Measurements from ENCODE around the gene CSGALNACT2.

The CSGALNACT2 gene

DNA sequence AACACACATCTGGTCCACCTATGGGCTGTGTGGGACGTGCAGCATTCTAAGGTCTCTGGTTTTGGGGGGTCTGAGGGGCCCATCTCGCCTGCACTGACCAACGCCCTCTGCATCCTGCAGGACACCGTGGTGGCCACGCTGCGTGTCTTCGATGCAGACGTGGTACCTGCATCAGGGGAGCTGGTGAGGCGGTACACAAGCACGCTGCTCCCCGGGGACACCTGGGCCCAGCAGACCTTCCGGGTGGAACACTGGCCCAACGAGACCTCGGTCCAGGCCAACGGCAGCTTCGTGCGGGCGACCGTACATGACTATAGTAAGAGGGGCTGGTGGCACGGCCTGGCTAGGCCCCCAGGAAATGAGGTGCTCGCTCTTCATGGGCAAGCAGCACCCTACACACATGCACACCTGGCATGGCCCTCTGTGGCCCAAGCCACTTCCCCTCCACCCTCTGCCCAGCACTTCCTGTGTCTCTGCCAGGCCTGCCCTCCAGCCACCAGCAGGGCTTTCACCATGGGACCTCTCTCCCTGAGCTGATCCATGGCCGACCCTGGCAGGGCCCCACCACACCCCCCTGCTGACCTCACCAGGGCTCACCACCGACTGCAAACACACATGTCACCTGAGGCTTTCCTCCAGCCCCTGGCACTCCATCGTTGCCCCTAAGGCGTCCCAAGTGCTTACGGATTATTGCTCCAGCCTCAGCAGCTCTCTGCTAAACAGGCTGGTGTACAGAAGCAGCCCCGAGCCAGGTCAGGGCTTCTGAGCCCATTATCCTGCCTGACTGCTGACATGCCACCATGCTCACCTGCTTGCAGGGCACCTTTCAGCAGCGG, 31.8 kb upstream of the CSGALNACT2 start:
- no peak overlapping the region for H3K9ac ChIP-seq (ENCODE audit: low read depth, low read length)
- H3K9me3 ChIP-seq (ENCODE audit: control insufficient read depth, insufficient read depth, low read length), result no peaks in the 10 kb centered on the region
- H3K4me1 ChIP-seq (ENCODE audit: insufficient read depth, low read length), result peaks cover 9% of the 10 kb centered on the region; the same call in 1 of the 2 replicates
- no peaks in the 10 kb centered on the region for H3K36me3 ChIP-seq (ENCODE audit: insufficient read depth, low read length)

DNA sequence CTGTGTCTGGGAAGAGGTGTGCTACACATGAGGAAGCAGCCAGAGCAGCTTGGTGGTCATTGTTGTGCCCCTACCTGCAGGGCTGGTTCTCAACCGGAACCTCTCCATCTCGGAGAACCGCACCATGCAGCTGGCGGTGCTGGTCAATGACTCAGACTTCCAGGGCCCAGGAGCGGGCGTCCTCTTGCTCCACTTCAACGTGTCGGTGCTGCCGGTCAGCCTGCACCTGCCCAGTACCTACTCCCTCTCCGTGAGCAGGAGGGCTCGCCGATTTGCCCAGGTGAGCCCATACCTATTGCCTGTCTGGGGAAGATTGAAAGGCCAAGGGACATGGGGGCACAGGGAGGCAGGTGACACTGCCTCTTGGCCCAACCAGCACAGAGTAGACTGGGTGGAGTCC, 29.3 kb upstream of the CSGALNACT2 start:
- Histone ChIP-seq H3K36me3 (ENCODE audit: insufficient read depth, low read length) (no peaks in the 10 kb centered on the region), H3K4me1 (ENCODE audit: insufficient read depth, low read length) (peaks cover 9% of the 10 kb centered on the region; the same call in 1 of the 2 replicates), H3K9me3 (ENCODE audit: control insufficient read depth, insufficient read depth, low read length) (no peaks in the 10 kb centered on the region), H3K9ac (ENCODE audit: low read depth, low read length) (no peak overlapping the region)

DNA sequence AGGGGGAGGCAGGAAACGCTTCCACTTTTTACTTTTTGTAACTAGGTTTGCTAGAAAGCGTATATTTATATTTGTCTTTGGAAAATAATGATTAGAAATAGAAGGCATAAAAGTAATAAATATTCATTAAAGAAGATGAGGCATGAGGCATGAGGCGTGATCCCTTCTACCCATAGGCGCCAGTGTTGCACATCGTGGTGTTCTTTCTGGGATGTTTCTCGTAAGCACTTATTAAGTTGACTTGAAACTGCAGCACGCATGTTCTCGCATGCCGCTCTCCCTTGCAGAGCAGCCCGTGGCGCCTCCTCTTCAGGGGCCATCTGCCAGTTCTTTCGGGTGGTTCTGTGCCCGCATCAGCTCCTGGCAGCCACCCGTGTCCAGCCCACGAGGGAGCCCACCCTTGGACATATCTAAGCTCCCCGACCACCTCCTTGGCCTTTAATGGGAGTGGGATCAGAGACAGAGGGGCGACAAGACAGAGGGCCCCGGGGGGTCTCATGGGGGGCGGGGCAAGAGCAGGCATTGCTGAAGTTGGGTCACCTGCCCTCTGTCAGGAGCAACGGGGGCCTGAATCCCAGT, 28.5 kb upstream of the CSGALNACT2 start:
- no peak overlapping the region for H3K9ac ChIP-seq (ENCODE audit: low read depth, low read length)

DNA sequence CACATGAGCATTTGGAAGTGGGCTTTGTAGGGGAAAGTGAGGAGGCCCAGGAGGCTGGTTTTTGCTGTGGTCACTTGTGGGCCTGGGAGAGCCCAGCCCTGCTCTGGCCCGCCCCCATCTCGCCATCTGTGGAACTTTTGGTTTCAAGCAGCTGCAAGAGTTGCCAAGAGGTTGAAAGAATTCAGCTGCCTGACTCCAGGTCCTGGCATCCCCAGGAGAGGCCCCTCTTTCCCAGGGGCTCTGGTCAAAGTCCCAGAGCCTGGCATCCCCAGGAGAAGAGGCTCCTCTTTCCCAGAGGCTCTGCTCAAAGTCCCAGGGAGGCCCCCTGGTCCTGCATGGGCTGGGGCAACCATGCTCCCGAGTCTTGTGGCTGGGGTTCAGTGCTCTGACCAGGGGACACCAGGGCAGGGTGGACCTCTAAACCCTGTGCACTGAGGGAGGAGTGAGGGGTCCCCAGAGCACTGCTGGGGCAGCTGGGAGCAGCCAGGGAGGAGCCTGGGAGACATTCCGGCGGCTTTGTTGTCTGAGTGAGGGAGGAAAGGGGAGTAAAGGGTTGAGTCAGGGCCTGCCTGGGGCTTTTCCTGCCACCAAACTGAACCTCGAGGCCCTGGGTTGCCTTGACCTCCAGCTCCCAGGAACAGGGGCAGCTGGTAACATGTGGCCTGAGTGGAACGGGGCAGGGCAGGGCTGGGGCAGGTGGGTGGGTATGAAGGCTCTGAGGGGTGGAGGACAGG, 27.7 kb upstream of the CSGALNACT2 start:
- peaks cover 9% of the 10 kb centered on the region; the same call in 1 of the 2 replicates for H3K4me1 ChIP-seq (ENCODE audit: insufficient read depth, low read length)
- H3K9me3 ChIP-seq (ENCODE audit: control insufficient read depth, insufficient read depth, low read length), result no peaks in the 10 kb centered on the region
- H3K9ac ChIP-seq (ENCODE audit: low read depth, low read length), result no peak overlapping the region
- H3K36me3 ChIP-seq (ENCODE audit: insufficient read depth, low read length), result no peaks in the 10 kb centered on the region

More for the DNA sequence above, 28.5 kb upstream of the CSGALNACT2 start:
- Histone ChIP-seq H3K9me3 (ENCODE audit: control insufficient read depth, insufficient read depth, low read length) (no peaks in the 10 kb centered on the region), H3K36me3 (ENCODE audit: insufficient read depth, low read length) (no peaks in the 10 kb centered on the region), H3K4me1 (ENCODE audit: insufficient read depth, low read length) (peaks cover 9% of the 10 kb centered on the region; the same call in 1 of the 2 replicates)

DNA sequence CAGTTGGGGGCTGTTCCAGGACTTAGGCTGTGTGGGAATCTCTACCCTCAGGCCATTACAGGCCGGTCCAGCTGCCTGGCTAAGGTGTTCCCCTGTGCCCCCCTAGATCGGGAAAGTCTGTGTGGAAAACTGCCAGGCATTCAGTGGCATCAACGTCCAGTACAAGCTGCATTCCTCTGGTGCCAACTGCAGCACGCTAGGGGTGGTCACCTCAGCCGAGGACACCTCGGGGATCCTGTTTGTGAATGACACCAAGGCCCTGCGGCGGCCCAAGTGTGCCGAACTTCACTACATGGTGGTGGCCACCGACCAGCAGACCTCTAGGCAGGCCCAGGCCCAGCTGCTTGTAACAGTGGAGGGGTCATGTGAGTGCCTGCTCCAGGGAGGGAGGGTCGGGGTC, 27.1 kb upstream of the CSGALNACT2 start:
- peaks cover 9% of the 10 kb centered on the region; the same call in 1 of the 2 replicates for H3K4me1 ChIP-seq (ENCODE audit: insufficient read depth, low read length)
- H3K36me3 ChIP-seq (ENCODE audit: insufficient read depth, low read length), result no peaks in the 10 kb centered on the region

DNA sequence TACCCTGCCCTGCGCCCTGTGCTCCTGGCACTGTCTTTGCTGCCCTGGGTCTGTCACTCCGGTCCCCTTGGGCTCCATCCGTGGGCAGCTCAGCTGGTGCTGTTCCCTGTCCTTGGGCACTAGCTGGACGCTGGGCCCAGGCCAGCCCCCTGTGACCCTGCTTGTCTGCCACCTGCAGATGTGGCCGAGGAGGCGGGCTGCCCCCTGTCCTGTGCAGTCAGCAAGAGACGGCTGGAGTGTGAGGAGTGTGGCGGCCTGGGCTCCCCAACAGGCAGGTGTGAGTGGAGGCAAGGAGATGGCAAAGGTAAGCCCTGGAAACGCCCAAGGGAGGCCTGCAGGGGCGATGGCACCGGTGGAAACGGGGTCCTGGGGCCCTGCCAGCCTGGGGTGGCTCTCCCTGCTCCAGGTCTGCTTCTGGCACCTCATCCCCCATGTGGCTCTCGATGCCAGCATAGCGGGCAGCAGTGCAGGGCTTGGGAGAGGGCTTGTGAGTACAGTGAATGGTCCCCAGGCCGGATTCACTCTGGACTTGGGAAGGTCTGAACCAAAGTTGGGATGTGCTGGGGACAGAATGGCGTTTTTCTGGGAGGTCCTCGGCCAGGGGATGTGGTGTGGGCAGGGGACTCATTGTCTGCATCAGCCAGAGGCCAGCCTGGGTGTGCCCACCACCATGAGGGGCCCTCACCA, 26.2 kb upstream of the CSGALNACT2 start:
- Histone ChIP-seq H3K9ac (ENCODE audit: low read depth, low read length) (no peak overlapping the region), H3K9me3 (ENCODE audit: control insufficient read depth, insufficient read depth, low read length) (no peaks in the 10 kb centered on the region), H3K4me1 (ENCODE audit: insufficient read depth, low read length) (peaks cover 9% of the 10 kb centered on the region; the same call in 1 of the 2 replicates), H3K36me3 (ENCODE audit: insufficient read depth, low read length) (no peaks in the 10 kb centered on the region)

More for the DNA sequence above, 27.1 kb upstream of the CSGALNACT2 start:
- Histone ChIP-seq H3K9ac (ENCODE audit: low read depth, low read length) (no peak overlapping the region), H3K9me3 (ENCODE audit: control insufficient read depth, insufficient read depth, low read length) (no peaks in the 10 kb centered on the region)

DNA sequence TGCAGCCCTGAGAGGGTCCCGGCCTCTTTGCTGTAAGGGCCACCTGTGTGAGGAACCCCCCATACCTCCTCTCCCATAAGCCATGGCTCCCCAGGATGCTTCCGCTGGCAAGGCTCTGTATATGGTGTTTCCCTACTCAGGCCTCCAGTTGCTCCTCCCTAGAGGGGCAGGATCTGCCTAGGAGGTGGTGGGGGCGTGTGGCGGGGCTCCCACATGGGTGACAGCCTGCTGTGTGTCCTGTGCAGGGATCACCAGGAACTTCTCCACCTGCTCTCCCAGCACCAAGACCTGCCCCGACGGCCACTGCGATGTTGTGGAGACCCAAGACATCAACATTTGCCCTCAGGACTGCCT, 25.7 kb upstream of the CSGALNACT2 start:
- Histone ChIP-seq H3K4me1 (ENCODE audit: insufficient read depth, low read length) (peaks cover 9% of the 10 kb centered on the region; the same call in 1 of the 2 replicates), H3K9ac (ENCODE audit: low read depth, low read length) (no peak overlapping the region), H3K9me3 (ENCODE audit: control insufficient read depth, insufficient read depth, low read length) (no peaks in the 10 kb centered on the region), H3K36me3 (ENCODE audit: insufficient read depth, low read length) (no peaks in the 10 kb centered on the region)

DNA sequence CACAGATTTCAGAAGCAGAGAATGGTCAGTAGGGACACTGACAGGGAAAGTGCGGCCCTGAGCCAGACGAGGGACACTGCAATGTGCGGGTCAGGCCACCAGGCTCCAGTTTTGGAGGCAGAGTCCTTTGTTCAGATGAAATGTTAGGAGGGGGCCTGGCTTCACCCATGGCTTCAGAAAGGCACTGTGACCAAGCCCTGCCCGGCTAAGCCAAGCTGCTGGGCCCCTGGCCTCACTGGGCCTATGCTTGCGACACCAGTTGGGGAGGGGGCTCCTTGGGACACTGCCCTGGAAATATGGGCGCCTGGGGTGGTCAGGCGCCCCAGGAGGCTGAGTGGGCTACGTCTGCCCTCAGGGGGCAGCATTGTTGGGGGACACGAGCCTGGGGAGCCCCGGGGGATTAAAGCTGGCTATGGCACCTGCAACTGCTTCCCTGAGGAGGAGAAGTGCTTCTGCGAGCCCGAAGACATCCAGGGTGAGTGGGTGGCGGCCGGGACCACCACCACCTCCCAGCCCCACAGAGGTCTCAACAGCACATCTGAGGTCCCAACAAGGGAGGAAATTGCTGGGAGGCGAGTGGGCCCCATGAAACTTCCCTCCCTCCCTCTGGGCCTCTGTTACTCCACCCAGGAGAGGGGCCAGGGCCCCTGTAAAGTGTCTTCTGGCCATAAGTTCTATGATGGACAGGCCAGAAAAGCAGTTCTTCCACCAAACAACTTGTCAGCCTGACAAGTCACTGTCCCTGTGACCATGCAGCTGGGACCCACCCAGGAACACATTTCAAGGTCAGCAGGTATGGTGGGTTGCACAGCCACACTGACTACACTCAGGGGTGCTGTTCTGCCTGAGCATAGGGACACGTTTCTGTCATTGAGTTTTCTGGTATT, 24.8 kb upstream of the CSGALNACT2 start:
- H3K4me1 ChIP-seq (ENCODE audit: insufficient read depth, low read length), result peaks cover 9% of the 10 kb centered on the region; the same call in 1 of the 2 replicates
- H3K9ac ChIP-seq (ENCODE audit: low read depth, low read length), result no peak overlapping the region

DNA sequence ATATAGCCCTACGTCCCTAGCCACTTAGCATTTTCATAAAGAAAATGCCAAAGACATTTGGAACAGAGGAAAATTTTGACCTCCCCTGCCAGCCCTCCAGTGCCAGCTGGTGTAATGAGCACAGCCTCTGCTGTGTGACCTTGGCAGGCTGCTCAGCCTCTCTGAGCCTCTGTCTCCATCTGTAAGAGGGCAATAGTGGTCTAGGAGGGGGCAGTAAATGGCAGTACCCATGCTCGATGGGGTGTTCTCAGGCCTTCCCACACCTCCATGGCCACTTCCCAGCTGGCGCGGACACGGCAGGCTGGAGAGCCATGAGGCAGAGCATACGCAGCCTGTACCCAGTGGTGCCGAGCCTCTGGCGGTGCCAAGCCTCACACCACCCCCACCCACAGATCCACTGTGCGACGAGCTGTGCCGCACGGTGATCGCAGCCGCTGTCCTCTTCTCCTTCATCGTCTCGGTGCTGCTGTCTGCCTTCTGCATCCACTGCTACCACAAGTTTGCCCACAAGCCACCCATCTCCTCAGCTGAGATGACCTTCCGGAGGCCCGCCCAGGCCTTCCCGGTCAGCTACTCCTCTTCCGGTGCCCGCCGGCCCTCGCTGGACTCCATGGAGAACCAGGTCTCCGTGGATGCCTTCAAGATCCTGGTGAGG, 24.0 kb upstream of the CSGALNACT2 start:
- Histone ChIP-seq H3K4me1 (ENCODE audit: insufficient read depth, low read length) (peaks cover 9% of the 10 kb centered on the region; the same call in 1 of the 2 replicates), H3K9me3 (ENCODE audit: control insufficient read depth, insufficient read depth, low read length) (no peaks in the 10 kb centered on the region), H3K36me3 (ENCODE audit: insufficient read depth, low read length) (no peaks in the 10 kb centered on the region), H3K9ac (ENCODE audit: low read depth, low read length) (no peak overlapping the region)

More for the DNA sequence above, 24.8 kb upstream of the CSGALNACT2 start:
- H3K36me3 ChIP-seq (ENCODE audit: insufficient read depth, low read length), result no peaks in the 10 kb centered on the region
- no peaks in the 10 kb centered on the region for H3K9me3 ChIP-seq (ENCODE audit: control insufficient read depth, insufficient read depth, low read length)

DNA sequence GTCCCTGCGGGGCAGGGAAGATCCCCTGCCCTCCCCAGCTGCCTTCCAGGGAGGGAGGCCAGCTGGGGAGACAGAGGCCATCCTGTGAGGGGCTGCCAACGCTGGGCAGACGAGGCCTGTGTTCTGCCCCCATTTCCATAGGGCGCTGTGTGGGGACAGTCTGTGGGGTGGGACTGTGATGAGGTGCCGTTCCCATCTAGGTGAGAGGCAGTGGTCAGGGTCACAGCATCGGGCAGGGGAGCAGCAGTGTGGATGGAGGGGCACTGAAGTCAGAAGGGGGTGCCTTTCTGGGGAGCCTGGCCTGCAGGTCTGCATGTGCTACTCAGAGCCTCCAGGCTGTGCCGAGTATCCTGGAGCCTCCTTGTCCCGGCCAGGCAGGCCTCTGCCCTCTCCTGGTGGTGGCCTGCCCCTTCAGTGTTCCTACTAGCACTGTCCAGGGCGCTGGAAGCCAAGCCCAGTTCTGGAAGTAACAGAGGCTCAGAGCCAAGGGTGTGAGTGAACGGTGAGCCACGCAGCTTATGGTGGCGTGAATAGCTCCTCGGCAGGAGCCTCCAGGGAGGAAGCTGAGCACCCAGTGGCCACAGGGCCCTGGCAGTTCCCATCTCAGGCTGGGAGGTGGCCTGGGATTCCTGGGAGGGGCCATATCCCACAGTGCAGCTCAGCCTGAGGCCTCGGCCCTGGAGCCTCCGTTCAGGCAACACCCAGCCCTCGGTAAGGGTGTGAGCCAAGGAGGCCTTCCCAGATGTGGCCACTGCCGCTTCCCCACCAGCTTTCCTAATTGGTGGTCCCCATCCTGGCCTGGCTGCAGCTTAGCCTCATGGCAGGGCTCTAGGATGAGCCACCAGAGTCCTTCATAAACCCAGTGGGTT, 23.3 kb upstream of the CSGALNACT2 start:
- no peaks in the 10 kb centered on the region for H3K9me3 ChIP-seq (ENCODE audit: control insufficient read depth, insufficient read depth, low read length)
- no peaks in the 10 kb centered on the region for H3K36me3 ChIP-seq (ENCODE audit: insufficient read depth, low read length)
- peaks cover 9% of the 10 kb centered on the region; the same call in 1 of the 2 replicates for H3K4me1 ChIP-seq (ENCODE audit: insufficient read depth, low read length)
- H3K9ac ChIP-seq (ENCODE audit: low read depth, low read length), result no peak overlapping the region

DNA sequence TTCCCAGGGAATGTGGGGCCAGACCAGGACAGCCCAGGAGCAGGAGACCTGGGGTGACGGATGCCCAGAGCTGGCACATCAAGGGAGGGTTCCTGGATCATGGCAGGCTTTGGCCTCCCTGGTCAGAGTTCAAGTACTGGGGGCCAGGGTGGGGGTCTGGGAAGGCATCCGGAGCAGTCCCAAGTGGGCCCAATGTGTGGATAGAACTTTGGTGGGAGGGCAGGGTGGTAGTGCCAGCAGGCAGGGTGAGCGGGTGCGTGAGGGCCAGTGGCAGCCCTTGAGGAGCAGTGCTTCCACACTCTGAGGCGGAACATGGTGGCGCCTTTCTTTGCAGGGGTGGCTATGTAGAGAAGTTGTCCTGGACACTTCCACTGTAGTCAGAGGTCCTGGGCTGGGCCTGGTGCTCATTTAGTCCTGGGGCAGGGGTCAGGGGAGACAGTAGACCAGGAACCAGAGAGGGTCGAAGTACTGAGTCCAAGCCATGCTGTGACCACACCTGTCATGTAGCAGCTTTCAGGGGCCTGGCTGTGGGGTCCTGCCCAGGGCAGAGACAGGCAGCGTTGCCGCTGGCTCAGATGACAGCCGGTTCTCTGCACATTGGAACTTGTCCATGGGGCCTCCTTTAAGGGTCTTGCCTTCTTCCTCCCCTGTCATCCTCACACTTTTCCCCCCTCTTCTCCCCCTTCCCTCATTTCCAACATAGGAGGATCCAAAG, 22.2 kb upstream of the CSGALNACT2 start:
- Histone ChIP-seq H3K36me3 (ENCODE audit: insufficient read depth, low read length) (no peaks in the 10 kb centered on the region), H3K9ac (ENCODE audit: low read depth, low read length) (no peak overlapping the region), H3K9me3 (ENCODE audit: control insufficient read depth, insufficient read depth, low read length) (no peaks in the 10 kb centered on the region), H3K4me1 (ENCODE audit: insufficient read depth, low read length) (peaks cover under 1% of the 10 kb centered on the region; the same call in 1 of the 2 replicates)

DNA sequence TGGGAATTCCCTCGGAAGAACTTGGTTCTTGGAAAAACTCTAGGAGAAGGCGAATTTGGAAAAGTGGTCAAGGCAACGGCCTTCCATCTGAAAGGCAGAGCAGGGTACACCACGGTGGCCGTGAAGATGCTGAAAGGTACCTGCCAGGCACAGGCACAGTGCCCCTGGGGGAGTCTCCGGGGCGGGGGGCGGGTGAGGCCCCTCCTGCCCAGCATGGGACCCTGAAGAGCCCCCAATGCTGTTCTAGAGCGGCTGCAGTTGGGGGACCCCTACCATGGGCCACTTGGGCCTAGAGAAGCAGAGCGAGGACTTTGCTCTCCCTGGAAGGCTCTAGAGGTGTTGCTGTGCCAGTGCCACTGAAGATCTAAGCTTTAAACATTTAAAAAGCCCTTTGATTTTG, 21.6 kb upstream of the CSGALNACT2 start:
- Histone ChIP-seq H3K9me3 (ENCODE audit: control insufficient read depth, insufficient read depth, low read length) (no peaks in the 10 kb centered on the region), H3K36me3 (ENCODE audit: insufficient read depth, low read length) (no peaks in the 10 kb centered on the region), H3K4me1 (ENCODE audit: insufficient read depth, low read length) (no peaks in the 10 kb centered on the region; the same call in 1 of the 2 replicates), H3K9ac (ENCODE audit: low read depth, low read length) (no peak overlapping the region)

Data from ES-I3 (cell line).